GM19397 (cell line): ENCODE results near the gene TRAF2.

Experiments used
- ATAC-seq: cut with Tn5 transposase; IDR thresholded peaks from one replicate; pipeline ENCODE4 v1.9.1; 2021; ENCODE audit warnings: mild to moderate bottlenecking, moderate library complexity; ENCODE audit not compliant: unreplicated experiment

TRAF2 gene

DNA sequence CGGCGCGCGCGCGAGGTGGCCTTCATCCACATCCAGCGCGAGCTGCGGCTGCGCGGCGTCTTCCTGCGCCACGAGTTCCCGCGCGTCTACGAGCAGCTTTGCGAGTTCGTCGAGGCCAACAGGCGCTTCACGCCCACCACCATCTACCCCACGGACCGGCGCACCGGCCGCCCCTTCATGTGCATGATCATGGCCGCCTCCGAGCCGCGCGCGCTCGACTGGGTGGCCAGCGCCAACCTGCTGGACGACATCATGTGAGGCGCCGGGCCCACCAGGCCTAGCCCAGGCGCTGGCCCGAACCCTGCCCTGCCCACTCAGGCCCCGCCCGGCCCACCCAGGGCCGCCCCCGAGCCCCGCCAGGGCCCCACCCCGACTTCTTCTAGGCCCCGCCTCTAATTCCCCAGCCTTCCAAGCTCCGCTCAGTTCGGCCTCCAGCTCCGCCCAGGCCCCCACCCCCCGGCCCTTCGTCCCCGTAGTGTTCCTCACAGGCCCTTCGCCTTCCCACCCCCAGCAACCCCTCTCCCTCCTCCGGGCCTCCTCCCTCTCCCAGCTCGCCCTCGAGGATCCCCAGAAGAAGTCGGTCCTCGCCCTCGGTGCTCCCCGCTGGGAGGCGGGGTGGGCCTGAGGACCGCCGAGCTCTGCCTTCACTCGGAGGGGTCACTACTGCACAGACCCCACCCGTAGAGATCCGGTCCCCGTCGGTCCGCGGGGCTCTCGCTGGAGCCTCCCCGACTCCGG lies 39.1 kb upstream of the TRAF2 start:
- no peak for ATAC-seq

DNA sequence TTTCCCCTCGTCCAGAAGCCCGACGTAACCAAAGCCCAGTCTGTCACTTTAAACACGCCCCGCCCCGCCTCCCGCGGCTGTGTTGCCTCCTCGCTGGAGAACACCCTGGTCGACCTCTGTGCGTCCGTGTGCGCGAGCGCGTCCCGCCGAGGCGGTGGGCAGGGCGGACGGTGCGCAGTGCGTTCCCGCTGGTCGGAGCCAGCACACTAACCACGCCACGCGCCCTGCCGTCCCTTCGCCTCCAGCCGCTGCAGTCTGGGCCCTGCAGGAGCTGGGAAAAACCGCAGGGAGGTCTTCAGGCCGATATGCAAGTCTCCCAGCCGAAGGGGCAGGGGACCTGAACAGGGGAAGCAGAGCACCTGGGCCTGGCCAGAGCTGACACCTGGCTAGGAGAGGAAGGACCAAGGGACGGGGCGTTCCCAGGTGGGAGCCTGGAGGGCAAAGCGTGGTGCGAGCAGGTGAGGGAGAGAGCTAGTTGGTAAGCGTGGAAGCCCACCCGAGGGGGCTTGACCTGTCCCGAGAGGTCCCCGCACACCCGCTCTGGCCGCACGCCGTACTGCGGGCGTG lies 38.4 kb upstream of the TRAF2 start:
- ATAC-seq = no peak

DNA sequence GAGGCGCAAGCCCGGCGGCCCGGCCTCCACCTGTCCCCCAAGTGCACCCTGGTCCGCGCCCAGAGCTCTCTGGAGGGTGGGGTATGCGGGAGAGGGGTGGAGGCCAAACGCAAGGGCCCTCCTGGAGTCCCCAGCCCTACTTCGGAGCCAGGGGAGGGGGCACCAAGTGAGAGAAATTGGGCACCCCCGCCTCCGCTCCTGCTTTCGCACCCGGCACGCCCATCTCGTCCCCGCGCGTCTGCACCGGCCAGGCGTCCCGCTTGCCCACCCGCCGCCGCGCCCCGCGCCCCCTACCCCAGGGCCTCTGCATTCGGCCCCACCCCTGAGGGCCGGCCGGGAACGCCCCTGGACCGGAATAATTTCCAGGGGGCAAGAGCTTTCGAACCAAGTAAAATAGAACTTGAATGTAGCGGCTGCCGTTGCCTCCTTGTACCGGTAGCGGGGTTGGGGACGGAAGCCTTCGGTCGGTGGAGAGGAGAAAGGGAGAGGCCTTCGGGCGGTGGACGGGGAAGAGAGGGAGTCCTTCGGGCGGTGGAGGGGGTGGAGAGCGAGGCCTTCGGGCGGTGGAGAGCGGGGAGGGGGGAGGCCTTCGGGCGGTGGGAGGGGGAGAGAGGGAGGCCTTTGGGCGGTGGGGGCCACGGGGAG lies 37.8 kb upstream of the TRAF2 start:
- no peak for ATAC-seq

- ATAC-seq = peak; percentile 85
Measured at GRCh38 chr9:136849038-136849959, 37.0 kb upstream of the TRAF2 start, which contains the start of gene PHPT1. Gene PHPT1 (plus strand): TSS chr9:136849409. CDS start chr9:136849431, 22 bp downstream.

DNA sequence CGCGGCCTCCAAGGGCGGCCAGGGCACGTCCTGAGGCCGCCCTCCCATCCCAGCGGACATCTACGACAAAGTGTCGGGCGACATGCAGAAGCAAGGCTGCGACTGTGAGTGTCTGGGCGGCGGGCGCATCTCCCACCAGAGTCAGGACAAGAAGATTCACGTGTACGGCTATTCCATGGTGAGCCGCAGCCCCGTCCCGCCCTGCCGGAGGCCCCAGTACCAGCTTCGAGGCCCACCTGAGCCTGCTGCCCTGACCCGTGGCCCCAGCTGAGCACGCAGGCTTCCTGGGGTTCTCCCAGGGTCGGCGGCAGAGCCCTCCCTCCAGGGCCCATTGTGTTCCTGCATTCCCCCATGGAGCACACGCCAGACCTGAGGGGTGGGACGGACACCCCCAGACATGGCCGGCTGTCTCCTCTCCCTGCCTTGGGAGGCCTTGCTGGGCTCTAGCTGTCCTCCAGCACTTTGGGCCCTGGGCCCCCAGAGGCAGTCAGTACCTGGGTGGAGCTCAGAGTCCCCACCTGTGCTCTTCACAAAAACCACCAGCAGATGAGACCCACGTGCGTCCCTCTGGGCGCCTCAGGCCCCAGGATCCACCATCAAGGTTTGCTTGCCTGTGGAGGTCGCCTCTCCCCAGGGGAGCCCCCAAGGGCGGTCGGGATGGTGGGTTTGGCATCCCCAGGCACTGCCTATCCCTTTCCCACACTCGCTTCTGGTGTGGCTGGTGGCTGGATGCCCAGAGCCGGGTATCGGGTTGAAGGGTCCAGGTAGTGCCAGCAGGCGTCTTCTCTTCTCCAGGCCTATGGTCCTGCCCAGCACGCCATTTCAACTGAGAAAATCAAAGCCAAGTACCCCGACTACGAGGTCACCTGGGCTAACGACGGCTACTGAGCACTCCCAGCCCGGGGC lies 36.1 kb upstream of the TRAF2 start:
- ATAC-seq = no peak

DNA sequence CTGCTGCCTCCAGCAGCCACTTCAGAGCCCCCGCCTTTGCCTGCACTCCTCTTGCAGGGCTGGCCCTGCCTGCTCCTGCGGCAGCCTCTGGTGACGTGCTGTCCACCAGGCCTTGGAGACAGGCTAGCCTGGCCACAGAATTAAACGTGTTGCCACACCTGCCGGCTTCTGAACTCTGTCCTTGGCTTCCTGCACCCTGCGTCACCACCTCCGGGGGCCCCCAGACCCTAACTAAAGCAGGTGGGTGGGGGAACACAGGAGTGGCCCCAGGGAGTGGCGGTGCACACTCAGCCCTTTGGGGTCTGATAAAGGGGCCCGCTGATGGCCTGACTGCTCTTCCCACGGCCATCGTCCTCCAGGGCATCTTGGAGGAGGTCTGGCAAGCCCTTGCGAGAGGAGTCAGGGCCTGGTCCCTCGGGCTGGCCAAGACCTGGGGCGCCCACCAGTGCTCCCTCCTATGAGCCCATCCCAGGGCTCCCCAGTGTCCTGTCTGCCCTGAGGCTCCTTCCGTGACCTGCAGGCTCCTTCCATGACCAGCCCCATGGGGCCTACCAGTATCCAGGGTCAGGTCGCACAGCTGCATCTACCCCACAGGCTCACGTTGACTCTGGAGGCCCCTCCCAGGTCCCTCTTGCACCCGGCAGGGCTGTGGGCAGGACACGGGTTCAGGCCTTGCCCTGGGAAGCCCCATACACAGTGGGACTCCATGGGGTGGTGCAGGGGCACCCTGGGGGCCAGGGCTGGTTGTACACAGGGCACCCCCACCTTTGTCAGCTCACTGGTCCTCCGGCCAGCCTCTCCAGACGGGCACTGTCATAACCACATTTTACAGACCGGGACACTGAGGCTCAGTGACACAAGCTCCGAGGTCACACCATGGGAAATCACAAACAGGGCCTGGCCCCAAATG lies 35.2 kb upstream of the TRAF2 start:
- no peak for ATAC-seq

- ATAC-seq = no peak
Measured at GRCh38 chr9:136851941-136852663, 34.2 kb upstream of the TRAF2 start, which contains the start of gene MAMDC4. Gene MAMDC4 (plus strand): TSS chr9:136852346. CDS start chr9:136852417, 71 bp downstream.

DNA sequence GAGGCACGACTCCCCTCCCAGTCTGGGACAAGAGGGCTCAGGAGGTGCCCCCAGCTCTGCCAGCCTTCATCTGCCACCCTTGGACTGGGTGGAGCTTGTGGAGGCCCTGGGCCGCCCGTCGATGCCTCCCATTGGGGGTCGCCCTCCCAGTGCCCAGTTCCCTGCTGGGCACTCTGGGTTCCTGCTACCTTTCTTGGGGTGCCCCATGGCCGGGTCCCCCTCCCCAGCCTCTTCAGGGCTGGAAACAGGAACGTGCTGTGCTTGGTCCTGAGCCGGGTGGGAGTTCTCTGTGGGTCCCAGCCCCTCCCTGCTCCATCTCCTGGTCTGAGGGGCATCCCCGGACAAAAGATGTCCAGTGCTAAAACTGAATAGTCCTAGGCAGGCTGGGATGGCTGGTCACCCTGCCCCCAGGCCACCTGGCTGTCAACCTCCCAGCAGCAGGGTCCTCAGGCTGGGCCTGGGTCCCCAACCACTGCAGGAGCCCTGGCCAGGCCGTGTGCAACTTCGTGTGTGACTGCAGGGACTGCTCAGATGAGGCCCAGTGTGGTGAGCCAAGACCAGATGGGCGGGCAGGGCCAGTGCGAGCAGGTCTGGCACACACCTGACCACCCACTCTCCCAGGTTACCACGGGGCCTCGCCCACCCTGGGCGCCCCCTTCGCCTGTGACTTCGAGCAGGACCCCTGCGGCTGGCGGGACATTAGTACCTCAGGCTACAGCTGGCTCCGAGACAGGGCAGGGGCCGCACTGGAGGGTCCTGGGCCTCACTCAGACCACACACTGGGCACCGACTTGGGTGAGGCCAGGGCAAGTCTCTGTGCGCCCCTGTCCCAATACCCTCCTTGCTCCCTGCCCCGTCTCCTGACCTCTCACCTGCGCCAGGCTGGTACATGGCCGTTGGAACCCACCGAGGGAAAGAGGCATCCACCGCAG lies 33.4 kb upstream of the TRAF2 start:
- no peak for ATAC-seq

GRCh38 chr9:136853596-136854112 lies 32.7 kb upstream of the TRAF2 start:
- ATAC-seq = no peak

GRCh38 chr9:136854113-136854841 lies 32.0 kb upstream of the TRAF2 start:
- no peak for ATAC-seq

DNA sequence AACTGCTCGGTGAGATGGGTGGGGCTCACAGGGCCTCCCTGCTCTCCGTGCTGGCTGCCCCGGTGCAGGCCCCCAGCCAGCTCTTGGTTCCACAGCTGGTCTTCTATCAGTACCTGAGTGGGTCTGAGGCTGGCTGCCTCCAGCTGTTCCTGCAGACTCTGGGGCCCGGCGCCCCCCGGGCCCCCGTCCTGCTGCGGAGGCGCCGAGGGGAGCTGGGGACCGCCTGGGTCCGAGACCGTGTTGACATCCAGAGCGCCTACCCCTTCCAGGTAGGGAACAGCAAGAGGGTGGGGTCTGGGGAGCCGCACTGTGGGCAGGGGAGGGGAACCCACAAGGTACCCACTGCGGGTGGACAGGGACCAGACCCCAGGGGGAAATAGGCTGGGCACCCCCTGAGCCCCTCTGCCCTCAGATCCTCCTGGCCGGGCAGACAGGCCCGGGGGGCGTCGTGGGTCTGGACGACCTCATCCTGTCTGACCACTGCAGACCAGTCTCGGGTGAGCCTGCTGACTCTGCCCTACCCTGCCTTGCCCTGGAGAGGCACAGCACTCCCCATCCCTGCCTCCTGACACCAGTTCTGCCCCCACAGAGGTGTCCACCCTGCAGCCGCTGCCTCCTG lies 31.4 kb upstream of the TRAF2 start:
- ATAC-seq = no peak

DNA sequence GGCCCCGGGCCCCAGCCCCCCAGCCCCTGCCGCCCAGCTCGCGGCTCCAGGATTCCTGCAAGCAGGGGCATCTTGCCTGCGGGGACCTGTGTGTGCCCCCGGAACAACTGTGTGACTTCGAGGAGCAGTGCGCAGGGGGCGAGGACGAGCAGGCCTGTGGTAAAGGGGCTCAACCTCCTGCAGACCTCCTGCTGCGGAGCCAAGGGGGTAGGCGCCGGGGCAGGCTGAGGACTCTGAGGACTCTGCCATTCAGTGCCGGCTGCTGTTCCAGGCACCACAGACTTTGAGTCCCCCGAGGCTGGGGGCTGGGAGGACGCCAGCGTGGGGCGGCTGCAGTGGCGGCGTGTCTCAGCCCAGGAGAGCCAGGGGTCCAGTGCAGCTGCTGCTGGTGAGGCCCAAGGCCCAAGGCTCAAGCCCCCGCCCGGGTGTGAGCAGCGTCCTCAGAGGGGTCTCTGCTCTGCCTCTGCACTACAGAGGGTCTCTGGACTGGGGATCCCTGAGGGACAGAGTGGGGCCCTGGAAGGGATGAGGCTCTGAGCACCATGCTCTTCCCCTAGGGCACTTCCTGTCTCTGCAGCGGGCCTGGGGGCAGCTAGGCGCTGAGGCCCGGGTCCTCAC lies 30.7 kb upstream of the TRAF2 start:
- no peak for ATAC-seq

DNA sequence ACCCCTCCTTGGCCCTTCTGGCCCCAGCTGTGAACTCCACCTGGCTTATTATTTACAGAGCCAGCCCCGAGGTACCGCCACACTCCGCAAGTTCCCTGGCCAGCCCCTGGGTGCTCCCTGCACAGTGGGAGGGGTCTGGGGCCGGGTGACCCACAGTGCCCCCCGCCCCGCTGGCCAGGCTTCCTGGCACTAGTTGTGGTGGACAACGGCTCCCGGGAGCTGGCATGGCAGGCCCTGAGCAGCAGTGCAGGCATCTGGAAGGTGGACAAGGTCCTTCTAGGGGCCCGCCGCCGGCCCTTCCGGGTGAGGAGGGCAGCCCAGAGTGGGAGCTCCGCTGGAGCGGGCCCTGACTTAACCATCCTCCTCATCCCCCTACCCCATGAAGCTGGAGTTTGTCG lies 30.2 kb upstream of the TRAF2 start:
- no peak for ATAC-seq

DNA sequence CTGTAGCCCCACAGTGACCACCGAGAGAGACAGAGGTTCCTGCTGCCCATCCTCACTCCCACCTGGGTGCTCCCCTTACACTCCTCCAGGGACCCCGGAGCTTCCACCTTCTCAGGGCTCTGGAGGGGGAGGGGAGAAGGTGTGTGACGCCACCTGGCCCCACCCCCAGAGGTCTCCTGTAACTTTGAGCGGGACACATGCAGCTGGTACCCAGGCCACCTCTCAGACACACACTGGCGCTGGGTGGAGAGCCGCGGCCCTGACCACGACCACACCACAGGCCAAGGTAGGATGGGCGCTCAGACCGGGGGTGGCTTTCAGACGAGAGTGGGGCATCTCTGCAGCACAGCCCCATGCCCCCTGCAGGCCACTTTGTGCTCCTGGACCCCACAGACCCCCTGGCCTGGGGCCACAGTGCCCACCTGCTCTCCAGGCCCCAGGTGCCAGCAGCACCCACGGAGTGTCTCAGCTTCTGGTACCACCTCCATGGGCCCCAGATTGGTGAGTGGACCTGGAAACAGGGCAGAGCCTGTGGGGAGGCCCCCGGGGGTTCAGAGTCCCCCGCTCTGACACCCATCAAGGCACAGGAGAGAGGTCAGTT lies 29.7 kb upstream of the TRAF2 start:
- no peak for ATAC-seq

- ATAC-seq = no peak
Measured at GRCh38 chr9:136857166-136857565, 29.1 kb upstream of the TRAF2 start.
